A673 (cell line): Measurements from ENCODE around the gene PLEKHB1. TPM values are rescaled to one million over a fixed set of nuclear protein-coding genes. Genes with fewer than 3 reads are reported as not detected.

Experiments used
- BruUV-seq: library from RNA; stranded (reverse); fragments of 400-500 nt; replicated peaks from 2 replicates; lab custom pipeline; 2021; lab: Mats Ljungman, UMichigan
- CTCF ChIA-PET: fragments of 300-600 bp; sonication (Branson Sonifier 250); formaldehyde crosslinking; loops from one replicate; lab custom pipeline; 2022; ENCODE audit warnings: antibody characterized with exemption; lab: Charles Lee
- POLR2A ChIA-PET: fragments of 300-600 bp; sonication (Branson Sonifier 250); formaldehyde crosslinking; loops from one replicate; lab custom pipeline; 2022; ENCODE audit warnings: antibody characterized with exemption; ENCODE audit not compliant: low non-redundant PET; lab: Charles Lee
- DNase-seq: peaks from one replicate; pipeline ENCODE4 v3.0.0-alpha.2; 2015; ENCODE audit warnings: low spot score
- H3K27ac ChIP-seq: fragments of 200-600 bp; sonication (generic); 2 replicates; pipeline ENCODE4 v1.5.1; 2016; ENCODE audit warnings: mixed run types, low read depth, mild to moderate bottlenecking, mixed read lengths, antibody characterized with exemption, low read length; ENCODE audit not compliant: poor library complexity, severe bottlenecking
- H3K27me3 ChIP-seq: fragments of 200-600 bp; sonication (generic); replicated peaks from 2 replicates; pipeline ENCODE4 v1.6.1; 2017; ENCODE audit warnings: mixed run types, low read depth, mild to moderate bottlenecking, mixed read lengths, antibody characterized with exemption, low read length; ENCODE audit not compliant: insufficient read depth, poor library complexity
- H3K36me3 ChIP-seq: fragments of 200-600 bp; sonication (generic); 2 replicates; pipeline ENCODE4 v1.6.1; 2016; ENCODE audit warnings: mixed run types, mild to moderate bottlenecking, mixed read lengths, antibody characterized with exemption, low read length; ENCODE audit not compliant: insufficient read depth, poor library complexity, severe bottlenecking
- H3K4me1 ChIP-seq: fragments of 200-600 bp; sonication (generic); 2 replicates; pipeline ENCODE4 v1.6.1; 2017; ENCODE audit warnings: mixed run types, mild to moderate bottlenecking, mixed read lengths, antibody characterized with exemption, low read length; ENCODE audit not compliant: insufficient read depth, poor library complexity, severe bottlenecking
- H3K4me3 ChIP-seq: fragments of 200-600 bp; sonication (generic); 2 replicates; pipeline ENCODE4 v1.5.1; 2016; ENCODE audit warnings: low read depth, mixed run types, mild to moderate bottlenecking, mixed read lengths, low read length; ENCODE audit not compliant: poor library complexity, severe bottlenecking
- H3K9me3 ChIP-seq: fragments of 200-600 bp; sonication (generic); 2 replicates; pipeline ENCODE4 v1.6.1; 2016; ENCODE audit warnings: mixed run types, low read depth, mild to moderate bottlenecking, mixed read lengths, antibody characterized with exemption, low read length; ENCODE audit not compliant: poor library complexity, severe bottlenecking
- CTCF ChIP-seq: fragments of 300-800, 200-600 bp; sonication (generic); conservative IDR thresholded peaks from 2 replicates; pipeline ENCODE4 v1.5.1; 2017; ENCODE audit warnings: low read depth, mild to moderate bottlenecking, antibody characterized with exemption, low read length, moderate library complexity, mixed read lengths
- EZH2 ChIP-seq: fragments of 200-600 bp; sonication (generic); IDR thresholded peaks from 2 replicates; pipeline ENCODE4 v1.6.1; 2017; ENCODE audit warnings: borderline replicate concordance, low read depth, mild to moderate bottlenecking, mixed read lengths, antibody characterized with exemption, low read length; ENCODE audit not compliant: poor library complexity, severe bottlenecking
- intact Hi-C: fragments of 100-400 bp; cut with micrococcal nuclease; formaldehyde crosslinking; loops from one replicate; pipeline ENCODE4 v1.10.0; 2022; ENCODE audit not compliant: unreplicated experiment
- total RNA-seq: library from RNA; stranded (reverse); gene quantifications from 2 replicates; pipeline ENCODE4 v1.2.3, GENCODE V29; 2021

The PLEKHB1 gene
- total RNA-seq, 1 experiment from 2014 or later = not detected

GRCh38 chr11:73651661-73652045 is 5.3 kb downstream of the PLEKHB1 start:
- BruUV-seq = no TSS peak
- no peak overlapping the region for H3K27ac ChIP-seq
- no peaks in the 10 kb centered on the region for H3K36me3 ChIP-seq
- DNase-seq = no peak
- no peaks in the 10 kb centered on the region for H3K27me3 ChIP-seq
- no peaks in the 10 kb centered on the region for H3K9me3 ChIP-seq
- intact Hi-C loops = no loop called here
- H3K4me3 ChIP-seq = no peak overlapping the region
- TF ChIP-seq EZH2 = no peak
- TF ChIP-seq CTCF = no peak
- CTCF ChIA-PET = no interaction called here
- POLR2A ChIA-PET = no interaction called here
- no peaks in the 10 kb centered on the region for H3K4me1 ChIP-seq

- CTCF ChIA-PET = no interaction called here
- H3K4me1 ChIP-seq = no peaks in the 10 kb centered on the region
- BruUV-seq = no TSS peak
- H3K27me3 ChIP-seq = no peaks in the 10 kb centered on the region
- POLR2A ChIA-PET = no interaction called here
- intact Hi-C loops = no loop called here
- H3K36me3 ChIP-seq = no peaks in the 10 kb centered on the region
- no peak for DNase-seq
- no peaks in the 10 kb centered on the region for H3K9me3 ChIP-seq
- H3K4me3 ChIP-seq = no peak overlapping the region
- H3K27ac ChIP-seq = no peak overlapping the region
- TF ChIP-seq CTCF (no peak), EZH2 (no peak)
Measured at GRCh38 chr11:73652046-73652730, 5.8 kb downstream of the PLEKHB1 start.

GRCh38 chr11:73652856-73653559 is 6.6 kb downstream of the PLEKHB1 start:
- H3K4me1 ChIP-seq = no peaks in the 10 kb centered on the region
- intact Hi-C loops = no loop called here
- H3K27ac ChIP-seq = no peak overlapping the region
- CTCF ChIA-PET = interaction anchor here (0.6 kb wide), 1 partner anchor 318 kb away, joined by 6 read pairs; no protein-coding TSS in a partner anchor
- no peak for TF ChIP-seq CTCF
- DNase-seq = no peak
- no peaks in the 10 kb centered on the region for H3K9me3 ChIP-seq
- H3K36me3 ChIP-seq = no peaks in the 10 kb centered on the region
- no TSS peak for BruUV-seq
- no peak overlapping the region for H3K4me3 ChIP-seq
- POLR2A ChIA-PET = no interaction called here
- no peaks in the 10 kb centered on the region for H3K27me3 ChIP-seq
